Osteoblast (primary cell): ENCODE data around the gene BCS1L. TPM values are rescaled to one million over a fixed set of nuclear protein-coding genes. Genes with fewer than 3 reads are reported as not detected.
A peak's percentile ranks its signal among the peaks of the same experiment; 100 is the strongest.

Experiments
- DNase-seq: peaks from one replicate; pipeline ENCODE4 v3.0.0; 2011; ENCODE audit warnings: low spot score, mixed read lengths; ENCODE audit not compliant: insufficient read length; ENCODE audit errors: missing footprints
- H2AFZ ChIP-seq: 2 replicates; pipeline ENCODE4 v1.6.0; 2011; ENCODE audit warnings: mild to moderate bottlenecking, low read length
- H3K27ac ChIP-seq: 2 replicates; pipeline ENCODE4 v1.5.1; 2011; ENCODE audit warnings: mild to moderate bottlenecking, low read depth, low read length, moderate library complexity
- H3K27me3 ChIP-seq: 2 replicates; pipeline ENCODE4 v1.6.0; 2012; ENCODE audit warnings: mild to moderate bottlenecking, control low read depth, inconsistent platforms, low read length, moderate library complexity; ENCODE audit not compliant: insufficient read depth
- H3K36me3 ChIP-seq: 2 replicates; pipeline ENCODE4 v1.5.1; 2011; ENCODE audit warnings: mild to moderate bottlenecking, low read length, control low read depth, moderate library complexity; ENCODE audit not compliant: insufficient read depth
- H3K4me1 ChIP-seq: 2 replicates; pipeline ENCODE4 v1.5.1; 2011; ENCODE audit warnings: mild to moderate bottlenecking, low read length, control low read depth, moderate library complexity; ENCODE audit not compliant: insufficient read depth
- H3K4me2 ChIP-seq: 2 replicates; pipeline ENCODE4 v1.6.0; 2011; ENCODE audit warnings: mild to moderate bottlenecking, low read length; ENCODE audit not compliant: insufficient read depth
- H3K4me3 ChIP-seq: fragments of 200-600 bp; sonication (generic); 3 replicates; pipeline ENCODE4 v1.5.1; 2012; ENCODE audit warnings: mild to moderate bottlenecking, low read length, inconsistent platforms; ENCODE audit not compliant: insufficient read depth
- H3K79me2 ChIP-seq: 2 replicates; pipeline ENCODE4 v1.6.0; 2012; ENCODE audit warnings: mild to moderate bottlenecking, low read length, control low read depth, inconsistent platforms; ENCODE audit not compliant: insufficient read depth
- H3K9me3 ChIP-seq: 2 replicates; pipeline ENCODE4 v1.5.1; 2011; ENCODE audit warnings: low read depth, low read length, control low read depth
- H4K20me1 ChIP-seq: 2 replicates; pipeline ENCODE4 v1.6.0; 2012; ENCODE audit warnings: mild to moderate bottlenecking, low read length, control low read depth; ENCODE audit not compliant: insufficient read depth
- total RNA-seq: library from RNA; depleted of rRNA; stranded (reverse); fragments of >200 nt; gene quantifications from 2 replicates; pipeline ENCODE4 v1.2.3, GENCODE V29; 2012
- TF ChIP-seq, protein P1 (sequence below): IDR thresholded peaks from 2 replicates; pipeline ENCODE4 v1.5.1; 2011; ENCODE audit warnings: mild to moderate bottlenecking, low read depth, low read length, moderate library complexity; ENCODE audit errors: extremely low read depth

Gene BCS1L
- total RNA-seq, 1 donor: 16.6 TPM

DNA sequence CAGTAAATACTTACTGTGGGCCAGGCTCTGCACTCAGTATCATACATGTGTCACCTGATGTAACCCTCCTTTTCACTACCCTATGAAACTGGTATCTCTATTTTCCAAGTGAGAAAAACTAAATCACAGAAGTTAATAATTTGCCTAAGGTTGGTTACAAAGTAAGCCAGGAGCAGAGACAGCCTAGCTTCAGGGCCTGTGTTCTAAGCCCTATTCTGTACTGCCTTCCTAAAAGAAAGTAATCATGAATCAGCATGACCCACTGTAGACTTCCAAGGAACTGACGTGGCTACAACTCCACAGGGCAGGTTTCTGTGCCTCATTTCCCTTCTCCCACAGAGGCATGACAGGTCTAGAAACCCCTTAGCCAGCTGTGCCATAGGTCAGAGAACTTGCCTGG, 14.4 kb upstream of the BCS1L start:
- no peaks in the 10 kb centered on the region for H3K27me3 ChIP-seq
- peak; percentile 69 for DNase-seq
- peaks cover 4% of the 10 kb centered on the region for H3K79me2 ChIP-seq
- no peak overlapping the region for H2AFZ ChIP-seq
- H3K36me3 ChIP-seq: peaks cover 82% of the 10 kb centered on the region
- no peaks in the 10 kb centered on the region for H3K9me3 ChIP-seq
- TF ChIP-seq, protein P1, sequence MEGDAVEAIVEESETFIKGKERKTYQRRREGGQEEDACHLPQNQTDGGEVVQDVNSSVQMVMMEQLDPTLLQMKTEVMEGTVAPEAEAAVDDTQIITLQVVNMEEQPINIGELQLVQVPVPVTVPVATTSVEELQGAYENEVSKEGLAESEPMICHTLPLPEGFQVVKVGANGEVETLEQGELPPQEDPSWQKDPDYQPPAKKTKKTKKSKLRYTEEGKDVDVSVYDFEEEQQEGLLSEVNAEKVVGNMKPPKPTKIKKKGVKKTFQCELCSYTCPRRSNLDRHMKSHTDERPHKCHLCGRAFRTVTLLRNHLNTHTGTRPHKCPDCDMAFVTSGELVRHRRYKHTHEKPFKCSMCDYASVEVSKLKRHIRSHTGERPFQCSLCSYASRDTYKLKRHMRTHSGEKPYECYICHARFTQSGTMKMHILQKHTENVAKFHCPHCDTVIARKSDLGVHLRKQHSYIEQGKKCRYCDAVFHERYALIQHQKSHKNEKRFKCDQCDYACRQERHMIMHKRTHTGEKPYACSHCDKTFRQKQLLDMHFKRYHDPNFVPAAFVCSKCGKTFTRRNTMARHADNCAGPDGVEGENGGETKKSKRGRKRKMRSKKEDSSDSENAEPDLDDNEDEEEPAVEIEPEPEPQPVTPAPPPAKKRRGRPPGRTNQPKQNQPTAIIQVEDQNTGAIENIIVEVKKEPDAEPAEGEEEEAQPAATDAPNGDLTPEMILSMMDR: no peak
- H4K20me1 ChIP-seq: peaks cover 4% of the 10 kb centered on the region
- peak overlapping the region; percentile 87 for H3K27ac ChIP-seq
- H3K4me3 ChIP-seq: no peak overlapping the region
- H3K4me2 ChIP-seq: no peak overlapping the region
- H3K4me1 ChIP-seq: peaks cover 10% of the 10 kb centered on the region

DNA sequence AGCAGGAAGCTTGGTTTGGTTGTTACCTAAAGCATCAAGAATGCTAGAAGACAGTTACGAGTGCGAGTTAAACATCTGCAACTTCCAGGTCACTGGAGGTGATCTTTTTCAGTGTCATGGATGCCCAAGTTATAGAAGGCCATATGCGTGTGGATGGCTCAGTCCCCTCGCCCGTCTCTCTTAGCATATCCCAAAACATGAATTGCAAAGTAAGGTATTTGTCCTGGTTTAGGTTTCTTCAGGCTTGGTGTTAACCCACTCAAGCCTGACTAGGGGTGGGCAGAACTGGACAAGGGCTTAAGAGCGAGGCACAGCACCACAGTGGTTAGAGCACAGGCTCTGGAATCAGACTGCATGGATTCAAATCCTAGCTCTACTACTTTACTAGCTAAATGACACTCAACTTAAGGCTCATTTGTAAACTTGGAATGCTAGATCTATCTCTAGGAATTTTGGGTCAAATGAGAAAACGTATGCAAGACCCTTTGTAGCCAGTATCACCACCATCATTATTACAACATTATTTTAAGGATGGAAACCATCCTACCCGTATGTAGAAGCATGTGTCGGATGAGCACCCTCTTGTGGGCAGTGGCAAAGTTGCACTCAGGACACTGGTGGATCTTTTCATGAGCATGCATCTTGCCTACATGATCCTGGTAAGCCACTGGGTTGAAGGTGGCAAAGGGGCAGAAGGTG, 11.2 kb upstream of the BCS1L start:
- Histone ChIP-seq H3K4me2 (no peak overlapping the region), H3K9me3 (no peaks in the 10 kb centered on the region), H3K36me3 (peaks cover 82% of the 10 kb centered on the region), H3K27ac (no peak overlapping the region), H3K4me3 (no peak overlapping the region), H4K20me1 (peaks cover 4% of the 10 kb centered on the region), H3K27me3 (no peaks in the 10 kb centered on the region), H3K4me1 (peaks cover 10% of the 10 kb centered on the region), H3K79me2 (peaks cover 4% of the 10 kb centered on the region), H2AFZ (no peak overlapping the region)
- TF ChIP-seq, protein P1: peak; percentile 97
- peak; percentile 89 for DNase-seq

DNA sequence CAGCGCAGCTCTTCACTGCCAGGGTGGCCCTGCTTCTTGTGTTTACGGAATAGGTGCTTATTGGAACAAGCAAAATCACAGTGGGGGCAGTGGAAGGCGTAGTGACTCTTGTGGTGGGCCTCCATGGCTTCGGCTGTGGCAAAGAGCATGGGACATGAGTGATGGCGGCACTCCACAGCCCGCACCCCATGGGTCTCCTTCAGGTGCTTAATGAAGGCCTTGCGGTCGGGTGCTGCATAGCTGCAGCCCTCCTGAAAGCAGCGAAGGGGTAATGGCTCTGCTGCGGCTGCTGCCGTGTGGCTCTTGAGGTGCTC, 10.7 kb upstream of the BCS1L start:
- Histone ChIP-seq H3K36me3 (peaks cover 81% of the 10 kb centered on the region), H4K20me1 (peaks cover 4% of the 10 kb centered on the region), H2AFZ (no peak overlapping the region), H3K79me2 (peaks cover 4% of the 10 kb centered on the region), H3K9me3 (no peaks in the 10 kb centered on the region), H3K4me1 (peaks cover 10% of the 10 kb centered on the region), H3K4me3 (no peak overlapping the region), H3K27ac (no peak overlapping the region), H3K4me2 (no peak overlapping the region), H3K27me3 (no peaks in the 10 kb centered on the region)
- no peak for DNase-seq
- TF ChIP-seq, protein P1: peak; percentile 1

DNA sequence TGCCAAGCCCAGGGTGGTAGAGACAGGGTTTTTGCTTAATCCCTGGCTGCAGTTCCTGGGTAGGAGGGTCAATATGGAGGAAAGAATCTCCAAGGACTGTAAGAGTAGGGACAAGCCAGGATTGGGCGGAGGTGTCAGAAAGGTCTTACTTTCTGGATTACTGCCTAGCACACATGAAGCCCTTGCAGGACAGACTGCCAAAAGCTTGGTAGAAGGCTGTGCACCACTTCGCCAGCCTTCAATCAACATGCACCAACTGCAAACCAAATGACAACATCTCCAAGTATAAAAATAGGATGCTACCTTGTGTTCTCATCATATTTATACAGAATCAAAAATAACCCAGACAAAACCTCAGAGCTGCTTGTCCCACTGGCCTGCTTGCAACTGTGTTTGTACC, 3.7 kb upstream of the BCS1L start:
- Histone ChIP-seq H3K4me3 (no peak overlapping the region), H2AFZ (no peak overlapping the region), H3K79me2 (peaks cover 40% of the 10 kb centered on the region), H3K9me3 (no peaks in the 10 kb centered on the region), H3K27me3 (no peaks in the 10 kb centered on the region), H4K20me1 (no peaks in the 10 kb centered on the region), H3K27ac (no peak overlapping the region), H3K4me1 (peaks cover 10% of the 10 kb centered on the region), H3K36me3 (peaks cover 67% of the 10 kb centered on the region), H3K4me2 (no peak overlapping the region)
- DNase-seq: no peak
- TF ChIP-seq, protein P1: no peak
